GM12878 (cell line): ENCODE data around the gene TMEM132D.

Experiments used
- CBFB ChIP-seq: IDR thresholded peaks from 2 replicates; pipeline ENCODE4 v1.6.1; 2016; ENCODE audit warnings: antibody characterized with exemption, low read depth
- CTCF ChIP-seq, 3 experiments: IDR thresholded peaks in 2 of 3; conservative IDR thresholded peaks in 1 of 3; 2 replicates each; pipeline ENCODE4 v1.5.1; 2011; ENCODE audit warnings: low read depth in 3 of 3, low read length in 3 of 3, mild to moderate bottlenecking in 3 of 3, control low read depth in 2 of 3, moderate library complexity in 2 of 3, inconsistent platforms in 1 of 3, mixed read lengths in 1 of 3; ENCODE audit not compliant: control insufficient read depth in 2 of 3, insufficient read depth in 1 of 3; ENCODE audit errors: extremely low read depth in 1 of 3
- CUX1 ChIP-seq: IDR thresholded peaks from 2 replicates; pipeline ENCODE4 v1.6.1; 2012; ENCODE audit warnings: improper control_type of control experiment, low read depth, low read length; ENCODE audit not compliant: insufficient replicate concordance
- EP300 ChIP-seq, 2 experiments: fragments of 150-350 bp in 1 of 2; IDR thresholded peaks; 2 replicates each; pipeline ENCODE4 v1.6.1; 2011 to 2012; ENCODE audit warnings: low read depth in 2 of 2, low read length in 2 of 2, borderline replicate concordance in 1 of 2, improper control_type of control experiment in 1 of 2, inconsistent platforms in 1 of 2; ENCODE audit not compliant: control insufficient read depth in 1 of 2
- LARP7 ChIP-seq: fragments of 450-650 bp; IDR thresholded peaks from 2 replicates; pipeline ENCODE4 v1.6.1; 2017; ENCODE audit warnings: mild to moderate bottlenecking
- MTA2 ChIP-seq: fragments of 450-650 bp; IDR thresholded peaks from 2 replicates; pipeline ENCODE4 v1.6.1; 2016; ENCODE audit warnings: low read depth, mild to moderate bottlenecking, moderate library complexity
- POLR2AphosphoS5 ChIP-seq: IDR thresholded peaks from 2 replicates; pipeline ENCODE4 v1.6.1; 2011; ENCODE audit warnings: mild to moderate bottlenecking, low read length, inconsistent platforms
- ZNF207 ChIP-seq: fragments of 450-650 bp; IDR thresholded peaks from 2 replicates; pipeline ENCODE4 v1.6.1; 2014; ENCODE audit warnings: antibody characterized with exemption, mild to moderate bottlenecking, borderline replicate concordance

GRCh38 chr12:129750421-129750820, 153.4 kb downstream of the TMEM132D start:
- TF ChIP-seq CBFB, result no peak
- no peak for TF ChIP-seq EP300 (IDR thresholded peaks at IDR 0.05; ENCODE audit: borderline replicate concordance in 1 of 2, control insufficient read depth in 1 of 2, low read depth in 2 of 2, low read length in 2 of 2)
- TF ChIP-seq CUX1, result no peak
- TF ChIP-seq MTA2, result no peak
- no peak for TF ChIP-seq LARP7
- no peak for TF ChIP-seq CTCF (IDR thresholded peaks at IDR 0.05 in 2 of 3, conservative IDR thresholded peaks at IDR 0.05 in 1 of 3; ENCODE audit: control insufficient read depth in 2 of 3, extremely low read depth in 1 of 3, insufficient read depth in 1 of 3, low read depth in 3 of 3, low read length in 3 of 3)
- TF ChIP-seq POLR2AphosphoS5, result no peak
- TF ChIP-seq ZNF207, result no peak
